Esophagus muscularis mucosa (tissue), 3 donors: ENCODE results near the gene CLINT1.

Experiments used
- CTCF ChIP-seq, 3 experiments: fragments of 200-600 bp in 2 of 3; fragments of 450-650 bp in 1 of 3; sonication (generic) in 2 of 3; IDR thresholded peaks; one replicate each; pipeline ENCODE4 v1.5.1; 2017 to 2019; ENCODE audit warnings: antibody characterized with exemption in 3 of 3, mild to moderate bottlenecking in 2 of 3, moderate library complexity in 1 of 3
- EP300 ChIP-seq: sonication (generic); formaldehyde crosslinking; IDR thresholded peaks from one replicate; pipeline ENCODE4 v1.6.1; 2017; ENCODE audit warnings: antibody characterized with exemption

- TF ChIP-seq CTCF (IDR thresholded peaks at IDR 0.05) (no peak), EP300 (no peak)
Measured at GRCh38 chr5:157800137-157800536, 58.8 kb downstream of the CLINT1 start.
